ENCODE measurements around the gene EFCAB14. TPM values are rescaled to one million over a fixed set of nuclear protein-coding genes. Genes with fewer than 3 reads are reported as not detected.
A peak's percentile ranks its signal among the peaks of the same experiment; 100 is the strongest.

Gene EFCAB14
- total RNA-seq, 1 experiment from 2014 or later: 52.5 TPM

- no peak overlapping the region for H3K4me2 ChIP-seq (ENCODE audit: low read length)
These were observed 31.7 kb downstream of the EFCAB14 start for GRCh38 chr1:46687093-46687659.

More at GRCh38 chr1:46687093-46687659, 31.7 kb downstream of the EFCAB14 start:
- H3K9me3 ChIP-seq (ENCODE audit: control insufficient read depth in 1 of 2, insufficient read depth in 1 of 2, low read depth in 1 of 2, low read length in 2 of 2): no peaks in the 10 kb centered on the region
- H3K36me3 ChIP-seq (ENCODE audit: control insufficient read depth in 1 of 2, insufficient read depth in 2 of 2, low read length in 2 of 2): peaks cover 40 to 52% of the 10 kb centered on the region in 2 experiments; a peak in 3 of 4 replicates
- POLR2A ChIA-PET: no interaction called here
- no peaks in the 10 kb centered on the region for H3K79me2 ChIP-seq (ENCODE audit: insufficient read depth, low read length)
- ATAC-seq (no peak), DNase-seq (ENCODE audit: low read depth, low spot score) (no peak)
- CTCF ChIA-PET: no interaction called here
- RAD21 ChIA-PET (ENCODE audit: low non-redundant PET in 1 of 2, low total read pairs in 2 of 2, uncharacterized antibody in 2 of 2, unreplicated experiment in 2 of 2): no interaction called here
- no peak overlapping the region for H3K4me3 ChIP-seq (replicated peaks in 1 of 2; ENCODE audit: low read depth in 1 of 2, low read length in 2 of 2)
- H3K27me3 ChIP-seq (ENCODE audit: insufficient read depth, low read length): no peaks in the 10 kb centered on the region
- H3K27ac ChIP-seq (ENCODE audit: low read depth, low read length): no peak overlapping the region
- H2AFZ ChIP-seq (ENCODE audit: low read depth, low read length, poor library complexity, severe bottlenecking): no peak overlapping the region
- no peaks in the 10 kb centered on the region for H4K20me1 ChIP-seq (ENCODE audit: insufficient read depth)
- BruUV-seq (replicated peaks): no TSS peak
- H3K4me1 ChIP-seq (ENCODE audit: control insufficient read depth in 1 of 2, insufficient read depth in 2 of 2, low read length in 2 of 2): peaks cover 0 to 9% of the 10 kb centered on the region in 2 experiments; a peak in 1 of 4 replicates
- intact Hi-C loops (cut with micrococcal nuclease): no loop called here
- peak; percentile 17 for TF ChIP-seq TCF7L2 (IDR thresholded peaks at IDR 0.05; ENCODE audit: borderline replicate concordance, extremely low read depth, insufficient read depth, insufficient read length)
- no peak for TF ChIP-seq JUND (IDR thresholded peaks at IDR 0.05)
- no peak for TF ChIP-seq CBX3 (IDR thresholded peaks at IDR 0.05; ENCODE audit: low read depth)
- no peak for TF ChIP-seq CTCF (IDR thresholded peaks at IDR 0.05 in 2 of 3, conservative IDR thresholded peaks at IDR 0.05 in 1 of 3; ENCODE audit: borderline replicate concordance in 1 of 3, insufficient read depth in 1 of 3, low read depth in 2 of 3, low read length in 2 of 3)
- TF ChIP-seq ELF1 (IDR thresholded peaks at IDR 0.05; ENCODE audit: borderline replicate concordance, low read depth): no peak
- TF ChIP-seq POLR2A (IDR thresholded peaks at IDR 0.05; ENCODE audit: borderline replicate concordance, extremely low read depth, insufficient read depth, insufficient read length): no peak
- H3K9me2 ChIP-seq (ENCODE audit: insufficient read depth): no peaks in the 10 kb centered on the region
- no peak overlapping the region for H3K9ac ChIP-seq (ENCODE audit: low read length)
